WTC11 (cell line): ENCODE measurements around the gene MS4A2. TPM values are rescaled to one million over a fixed set of nuclear protein-coding genes. Genes with fewer than 3 reads are reported as not detected.

Experiments used
- ATAC-seq: fragments of 200-7000 bp; cut with Tn5 transposase; 2 replicates; pipeline ENCODE4 v1.10.0; 2021; ENCODE audit warnings: mild to moderate bottlenecking, moderate library complexity
- CTCF ChIA-PET: fragments of 300-600 bp; sonication (Branson Sonifier 250); formaldehyde crosslinking; loops from one replicate; lab custom pipeline; 2021; ENCODE audit warnings: antibody characterized with exemption; lab: Charles Lee
- POLR2A ChIA-PET: fragments of 350-600 bp; sonication (Branson Sonifier 250); formaldehyde crosslinking; loops from one replicate; lab custom pipeline; 2021; ENCODE audit warnings: antibody characterized with exemption; lab: Charles Lee
- DNase-seq: peaks from one replicate; pipeline ENCODE4 v3.0.0; 2021; ENCODE audit warnings: low spot score
- H3K27ac Mint-ChIP-seq: 2 replicates; pipeline ENCODE4 v1.8.0; 2021; ENCODE audit warnings: mixed read lengths
- H3K27me3 Mint-ChIP-seq: 2 replicates; pipeline ENCODE4 v1.8.0; 2021; ENCODE audit warnings: low read depth, mild to moderate bottlenecking, moderate library complexity, mixed read lengths
- H3K36me3 Mint-ChIP-seq: 2 replicates; pipeline ENCODE4 v1.8.0; 2021; ENCODE audit warnings: mixed read lengths
- H3K4me1 Mint-ChIP-seq: 2 replicates; pipeline ENCODE4 v1.8.0; 2022; ENCODE audit warnings: mixed read lengths
- H3K4me3 Mint-ChIP-seq: 2 replicates; pipeline ENCODE4 v1.8.0; 2021; ENCODE audit warnings: mild to moderate bottlenecking, moderate library complexity, mixed read lengths
- H3K9me3 Mint-ChIP-seq: 2 replicates; pipeline ENCODE4 v1.8.0; 2021; ENCODE audit warnings: mixed read lengths
- AR ChIP-seq: fragments of 250-450 bp; sonication (Bioruptor Pico); IDR thresholded peaks from 2 replicates; pipeline ENCODE4 v1.9.0; 2021; ENCODE audit warnings: mild to moderate bottlenecking
- E2F5 ChIP-seq: sonication (generic); formaldehyde crosslinking; IDR thresholded peaks from 2 replicates; pipeline ENCODE4 v1.8.1; 2022; ENCODE audit warnings: mild to moderate bottlenecking, moderate library complexity, missing genetic modification reagents
- GRHL2 ChIP-seq: fragments of 250-450 bp; sonication (Bioruptor Pico); IDR thresholded peaks from 2 replicates; pipeline ENCODE4 v1.8.0; 2022; ENCODE audit warnings: mild to moderate bottlenecking, moderate library complexity; ENCODE audit not compliant: insufficient replicate concordance, severe bottlenecking
- IRF1 ChIP-seq: sonication (generic); formaldehyde crosslinking; IDR thresholded peaks from 2 replicates; pipeline ENCODE4 v1.8.0; 2023; ENCODE audit warnings: missing genetic modification reagents
- IRF2 ChIP-seq: sonication (generic); formaldehyde crosslinking; IDR thresholded peaks from 2 replicates; pipeline ENCODE4 v1.8.0; 2022; ENCODE audit warnings: low read depth, missing genetic modification reagents, borderline replicate concordance
- JUN ChIP-seq: sonication (generic); formaldehyde crosslinking; IDR thresholded peaks from 2 replicates; pipeline ENCODE4 v1.8.0; 2023; ENCODE audit warnings: mild to moderate bottlenecking, missing genetic modification reagents
- MXD4 ChIP-seq: fragments of 250-450 bp; sonication (Bioruptor Pico); IDR thresholded peaks from 2 replicates; pipeline ENCODE4 v1.8.0; 2021; ENCODE audit warnings: mild to moderate bottlenecking, moderate library complexity, borderline replicate concordance
- NFYB ChIP-seq: sonication (generic); formaldehyde crosslinking; conservative IDR thresholded peaks from 2 replicates; pipeline ENCODE4 v1.8.0; 2022; ENCODE audit warnings: low read depth, missing genetic modification reagents
- PRRX2 ChIP-seq: fragments of 250-450 bp; sonication (Bioruptor Pico); IDR thresholded peaks from 2 replicates; pipeline ENCODE4 v1.8.0; 2021; ENCODE audit warnings: mild to moderate bottlenecking
- TEAD1 ChIP-seq: sonication (generic); formaldehyde crosslinking; IDR thresholded peaks from 2 replicates; pipeline ENCODE4 v1.8.0; 2022; ENCODE audit warnings: mild to moderate bottlenecking, missing genetic modification reagents
- ZBTB43 ChIP-seq: sonication (generic); formaldehyde crosslinking; IDR thresholded peaks from 2 replicates; pipeline ENCODE4 v1.8.1; 2023; ENCODE audit warnings: mild to moderate bottlenecking, missing genetic modification reagents
- ZNF671 ChIP-seq: fragments of 250-450 bp; sonication (Bioruptor Pico); IDR thresholded peaks from 2 replicates; pipeline ENCODE4 v1.8.0; 2021; ENCODE audit warnings: mild to moderate bottlenecking
- total RNA-seq: library from RNA; stranded (reverse); gene quantifications from 3 replicates; pipeline ENCODE4 v1.2.3, GENCODE V29; 2021
- TF ChIP-seq, protein P1 (sequence below): sonication (generic); formaldehyde crosslinking; IDR thresholded peaks from 2 replicates; pipeline ENCODE4 v1.8.0; 2022; ENCODE audit warnings: missing genetic modification reagents
- TF ChIP-seq, protein P2 (sequence below): sonication (generic); formaldehyde crosslinking; conservative IDR thresholded peaks from 2 replicates; pipeline ENCODE4 v1.8.1; 2023; ENCODE audit warnings: mild to moderate bottlenecking, low read depth, missing genetic modification reagents, moderate library complexity
- TF ChIP-seq, protein P3 (sequence below): sonication (generic); formaldehyde crosslinking; IDR thresholded peaks from 2 replicates; pipeline ENCODE4 v1.8.1; 2023; ENCODE audit warnings: mild to moderate bottlenecking, missing genetic modification reagents
- TF ChIP-seq, protein P4 (sequence below): fragments of 200-600 bp; IDR thresholded peaks from 2 replicates; pipeline ENCODE4 v1.8.0; 2022; ENCODE audit warnings: antibody characterized with exemption
- TF ChIP-seq, protein P5 (sequence below): fragments of 250-450 bp; sonication (Bioruptor Pico); IDR thresholded peaks from 2 replicates; pipeline ENCODE4 v1.9.0; 2021; ENCODE audit warnings: mild to moderate bottlenecking

MS4A2 gene
- total RNA-seq, 1 experiment from 2014 or later = not detected

DNA sequence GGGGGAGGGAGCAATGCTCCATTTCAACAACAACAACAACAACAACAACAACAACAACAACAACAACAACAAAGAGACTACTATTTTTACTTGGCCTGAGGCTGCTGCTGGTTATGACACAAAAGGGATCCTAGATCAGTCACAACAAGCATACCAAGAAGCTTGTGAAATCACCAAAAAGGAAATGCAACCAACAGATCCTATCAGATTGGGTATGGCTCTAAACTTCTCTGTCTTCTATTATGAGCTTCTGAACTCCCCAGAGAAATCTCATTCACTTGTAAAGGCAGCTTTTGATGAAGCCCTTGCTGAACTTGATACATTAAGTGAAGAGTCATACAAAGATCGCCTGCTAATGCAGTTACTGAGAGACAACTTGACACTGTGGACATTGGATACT is 10.5 kb upstream of the MS4A2 start (continued):
- TF ChIP-seq TEAD1 (CRISPR knock-in tag) (no peak), PRRX2 (no peak), ZNF671 (CRISPR knock-in tag) (no peak), E2F5 (CRISPR knock-in tag) (no peak), MXD4 (CRISPR knock-in tag) (no peak), NFYB (CRISPR knock-in tag) (no peak)
- TF ChIP-seq, protein P1, sequence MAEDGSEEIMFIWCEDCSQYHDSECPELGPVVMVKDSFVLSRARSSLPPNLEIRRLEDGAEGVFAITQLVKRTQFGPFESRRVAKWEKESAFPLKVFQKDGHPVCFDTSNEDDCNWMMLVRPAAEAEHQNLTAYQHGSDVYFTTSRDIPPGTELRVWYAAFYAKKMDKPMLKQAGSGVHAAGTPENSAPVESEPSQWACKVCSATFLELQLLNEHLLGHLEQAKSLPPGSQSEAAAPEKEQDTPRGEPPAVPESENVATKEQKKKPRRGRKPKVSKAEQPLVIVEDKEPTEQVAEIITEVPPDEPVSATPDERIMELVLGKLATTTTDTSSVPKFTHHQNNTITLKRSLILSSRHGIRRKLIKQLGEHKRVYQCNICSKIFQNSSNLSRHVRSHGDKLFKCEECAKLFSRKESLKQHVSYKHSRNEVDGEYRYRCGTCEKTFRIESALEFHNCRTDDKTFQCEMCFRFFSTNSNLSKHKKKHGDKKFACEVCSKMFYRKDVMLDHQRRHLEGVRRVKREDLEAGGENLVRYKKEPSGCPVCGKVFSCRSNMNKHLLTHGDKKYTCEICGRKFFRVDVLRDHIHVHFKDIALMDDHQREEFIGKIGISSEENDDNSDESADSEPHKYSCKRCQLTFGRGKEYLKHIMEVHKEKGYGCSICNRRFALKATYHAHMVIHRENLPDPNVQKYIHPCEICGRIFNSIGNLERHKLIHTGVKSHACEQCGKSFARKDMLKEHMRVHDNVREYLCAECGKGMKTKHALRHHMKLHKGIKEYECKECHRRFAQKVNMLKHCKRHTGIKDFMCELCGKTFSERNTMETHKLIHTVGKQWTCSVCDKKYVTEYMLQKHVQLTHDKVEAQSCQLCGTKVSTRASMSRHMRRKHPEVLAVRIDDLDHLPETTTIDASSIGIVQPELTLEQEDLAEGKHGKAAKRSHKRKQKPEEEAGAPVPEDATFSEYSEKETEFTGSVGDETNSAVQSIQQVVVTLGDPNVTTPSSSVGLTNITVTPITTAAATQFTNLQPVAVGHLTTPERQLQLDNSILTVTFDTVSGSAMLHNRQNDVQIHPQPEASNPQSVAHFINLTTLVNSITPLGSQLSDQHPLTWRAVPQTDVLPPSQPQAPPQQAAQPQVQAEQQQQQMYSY = no peak

GRCh38 chr11:60078745-60079144 is 9.7 kb upstream of the MS4A2 start:
- ATAC-seq (no peak), DNase-seq (no peak)
- Mint-ChIP-seq H3K4me3 (no peak overlapping the region), H3K36me3 (peaks cover 3% of the 10 kb centered on the region), H3K27me3 (no peaks in the 10 kb centered on the region), H3K4me1 (peaks cover 6% of the 10 kb centered on the region), H3K27ac (no peak overlapping the region), H3K9me3 (peaks cover 22% of the 10 kb centered on the region)
- CTCF ChIA-PET = no interaction called here
- POLR2A ChIA-PET = no interaction called here
- TF ChIP-seq IRF2 (CRISPR knock-in tag) (no peak), TEAD1 (CRISPR knock-in tag) (no peak), GRHL2 (CRISPR knock-in tag) (no peak), ZBTB43 (CRISPR knock-in tag) (no peak), JUN (no peak), PRRX2 (no peak), AR (CRISPR knock-in tag) (no peak), IRF1 (CRISPR knock-in tag) (no peak)
- TF ChIP-seq, protein P2, sequence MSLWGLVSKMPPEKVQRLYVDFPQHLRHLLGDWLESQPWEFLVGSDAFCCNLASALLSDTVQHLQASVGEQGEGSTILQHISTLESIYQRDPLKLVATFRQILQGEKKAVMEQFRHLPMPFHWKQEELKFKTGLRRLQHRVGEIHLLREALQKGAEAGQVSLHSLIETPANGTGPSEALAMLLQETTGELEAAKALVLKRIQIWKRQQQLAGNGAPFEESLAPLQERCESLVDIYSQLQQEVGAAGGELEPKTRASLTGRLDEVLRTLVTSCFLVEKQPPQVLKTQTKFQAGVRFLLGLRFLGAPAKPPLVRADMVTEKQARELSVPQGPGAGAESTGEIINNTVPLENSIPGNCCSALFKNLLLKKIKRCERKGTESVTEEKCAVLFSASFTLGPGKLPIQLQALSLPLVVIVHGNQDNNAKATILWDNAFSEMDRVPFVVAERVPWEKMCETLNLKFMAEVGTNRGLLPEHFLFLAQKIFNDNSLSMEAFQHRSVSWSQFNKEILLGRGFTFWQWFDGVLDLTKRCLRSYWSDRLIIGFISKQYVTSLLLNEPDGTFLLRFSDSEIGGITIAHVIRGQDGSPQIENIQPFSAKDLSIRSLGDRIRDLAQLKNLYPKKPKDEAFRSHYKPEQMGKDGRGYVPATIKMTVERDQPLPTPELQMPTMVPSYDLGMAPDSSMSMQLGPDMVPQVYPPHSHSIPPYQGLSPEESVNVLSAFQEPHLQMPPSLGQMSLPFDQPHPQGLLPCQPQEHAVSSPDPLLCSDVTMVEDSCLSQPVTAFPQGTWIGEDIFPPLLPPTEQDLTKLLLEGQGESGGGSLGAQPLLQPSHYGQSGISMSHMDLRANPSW (CRISPR knock-in tag) = no peak
- TF ChIP-seq, protein P3, sequence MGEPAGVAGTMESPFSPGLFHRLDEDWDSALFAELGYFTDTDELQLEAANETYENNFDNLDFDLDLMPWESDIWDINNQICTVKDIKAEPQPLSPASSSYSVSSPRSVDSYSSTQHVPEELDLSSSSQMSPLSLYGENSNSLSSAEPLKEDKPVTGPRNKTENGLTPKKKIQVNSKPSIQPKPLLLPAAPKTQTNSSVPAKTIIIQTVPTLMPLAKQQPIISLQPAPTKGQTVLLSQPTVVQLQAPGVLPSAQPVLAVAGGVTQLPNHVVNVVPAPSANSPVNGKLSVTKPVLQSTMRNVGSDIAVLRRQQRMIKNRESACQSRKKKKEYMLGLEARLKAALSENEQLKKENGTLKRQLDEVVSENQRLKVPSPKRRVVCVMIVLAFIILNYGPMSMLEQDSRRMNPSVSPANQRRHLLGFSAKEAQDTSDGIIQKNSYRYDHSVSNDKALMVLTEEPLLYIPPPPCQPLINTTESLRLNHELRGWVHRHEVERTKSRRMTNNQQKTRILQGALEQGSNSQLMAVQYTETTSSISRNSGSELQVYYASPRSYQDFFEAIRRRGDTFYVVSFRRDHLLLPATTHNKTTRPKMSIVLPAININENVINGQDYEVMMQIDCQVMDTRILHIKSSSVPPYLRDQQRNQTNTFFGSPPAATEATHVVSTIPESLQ = no peak
- TF ChIP-seq, protein P4, sequence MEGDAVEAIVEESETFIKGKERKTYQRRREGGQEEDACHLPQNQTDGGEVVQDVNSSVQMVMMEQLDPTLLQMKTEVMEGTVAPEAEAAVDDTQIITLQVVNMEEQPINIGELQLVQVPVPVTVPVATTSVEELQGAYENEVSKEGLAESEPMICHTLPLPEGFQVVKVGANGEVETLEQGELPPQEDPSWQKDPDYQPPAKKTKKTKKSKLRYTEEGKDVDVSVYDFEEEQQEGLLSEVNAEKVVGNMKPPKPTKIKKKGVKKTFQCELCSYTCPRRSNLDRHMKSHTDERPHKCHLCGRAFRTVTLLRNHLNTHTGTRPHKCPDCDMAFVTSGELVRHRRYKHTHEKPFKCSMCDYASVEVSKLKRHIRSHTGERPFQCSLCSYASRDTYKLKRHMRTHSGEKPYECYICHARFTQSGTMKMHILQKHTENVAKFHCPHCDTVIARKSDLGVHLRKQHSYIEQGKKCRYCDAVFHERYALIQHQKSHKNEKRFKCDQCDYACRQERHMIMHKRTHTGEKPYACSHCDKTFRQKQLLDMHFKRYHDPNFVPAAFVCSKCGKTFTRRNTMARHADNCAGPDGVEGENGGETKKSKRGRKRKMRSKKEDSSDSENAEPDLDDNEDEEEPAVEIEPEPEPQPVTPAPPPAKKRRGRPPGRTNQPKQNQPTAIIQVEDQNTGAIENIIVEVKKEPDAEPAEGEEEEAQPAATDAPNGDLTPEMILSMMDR = no peak
- TF ChIP-seq, protein P5, sequence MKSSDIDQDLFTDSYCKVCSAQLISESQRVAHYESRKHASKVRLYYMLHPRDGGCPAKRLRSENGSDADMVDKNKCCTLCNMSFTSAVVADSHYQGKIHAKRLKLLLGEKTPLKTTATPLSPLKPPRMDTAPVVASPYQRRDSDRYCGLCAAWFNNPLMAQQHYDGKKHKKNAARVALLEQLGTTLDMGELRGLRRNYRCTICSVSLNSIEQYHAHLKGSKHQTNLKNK (CRISPR knock-in tag) = no peak
